Measurements from ENCODE around the gene DCDC1. TPM values are rescaled to one million over a fixed set of nuclear protein-coding genes. Genes with fewer than 3 reads are reported as not detected.

DCDC1 gene
- total RNA-seq, 6 experiments from 2014 or later: not detected

GRCh38 chr11:31243706-31244105 lies 125.8 kb downstream of the DCDC1 start:
- H3K4me3 Mint-ChIP-seq: no peak overlapping the region
- H3K9me3 Mint-ChIP-seq: no peaks in the 10 kb centered on the region
- TF ChIP-seq CTCF (IDR thresholded peaks at IDR 0.05): no peak
- no peak for DNase-seq
- no peaks in the 10 kb centered on the region for H3K36me3 Mint-ChIP-seq (ENCODE audit: low read depth)
- H3K27me3 Mint-ChIP-seq (ENCODE audit: insufficient read depth): no peaks in the 10 kb centered on the region
- no peak overlapping the region for H3K27ac Mint-ChIP-seq
- no peaks in the 10 kb centered on the region for H3K4me1 Mint-ChIP-seq (ENCODE audit: low read depth)

GRCh38 chr11:31240340-31240904 lies 129.1 kb downstream of the DCDC1 start:
- H3K4me3 Mint-ChIP-seq: no peak overlapping the region
- H3K36me3 Mint-ChIP-seq (ENCODE audit: low read depth): no peaks in the 10 kb centered on the region
- no peak for DNase-seq
- no peaks in the 10 kb centered on the region for H3K9me3 Mint-ChIP-seq
- no peaks in the 10 kb centered on the region for H3K4me1 Mint-ChIP-seq (ENCODE audit: low read depth)
- no peak overlapping the region for H3K27ac Mint-ChIP-seq
- no peaks in the 10 kb centered on the region for H3K27me3 Mint-ChIP-seq (ENCODE audit: insufficient read depth)
- TF ChIP-seq CTCF (IDR thresholded peaks at IDR 0.05): peak; percentile 74

GRCh38 chr11:31237819-31238760 lies 131.4 kb downstream of the DCDC1 start:
- no peak for DNase-seq
- no peak overlapping the region for H3K4me3 Mint-ChIP-seq
- no peak for TF ChIP-seq CTCF (IDR thresholded peaks at IDR 0.05)
- H3K27me3 Mint-ChIP-seq (ENCODE audit: insufficient read depth): no peaks in the 10 kb centered on the region
- H3K9me3 Mint-ChIP-seq: no peaks in the 10 kb centered on the region
- H3K36me3 Mint-ChIP-seq (ENCODE audit: low read depth): no peaks in the 10 kb centered on the region
- no peak overlapping the region for H3K27ac Mint-ChIP-seq
- no peaks in the 10 kb centered on the region for H3K4me1 Mint-ChIP-seq (ENCODE audit: low read depth)

GRCh38 chr11:31236143-31236542 lies 133.4 kb downstream of the DCDC1 start:
- Mint-ChIP-seq H3K27ac (no peak overlapping the region), H3K4me3 (no peak overlapping the region), H3K36me3 (ENCODE audit: low read depth) (no peaks in the 10 kb centered on the region), H3K4me1 (ENCODE audit: low read depth) (no peaks in the 10 kb centered on the region), H3K9me3 (no peaks in the 10 kb centered on the region), H3K27me3 (ENCODE audit: insufficient read depth) (no peaks in the 10 kb centered on the region)
- peak; percentile 56 for TF ChIP-seq CTCF (IDR thresholded peaks at IDR 0.05)
- DNase-seq: no peak

GRCh38 chr11:31233425-31233824 lies 136.1 kb downstream of the DCDC1 start:
- peak; percentile 51; the same call in 1 of the 2 replicates for TF ChIP-seq CTCF (IDR thresholded peaks at IDR 0.05)
- DNase-seq: no peak
- Mint-ChIP-seq H3K9me3 (no peaks in the 10 kb centered on the region), H3K4me3 (no peak overlapping the region), H3K36me3 (ENCODE audit: low read depth) (no peaks in the 10 kb centered on the region), H3K4me1 (ENCODE audit: low read depth) (no peaks in the 10 kb centered on the region), H3K27me3 (ENCODE audit: insufficient read depth) (no peaks in the 10 kb centered on the region), H3K27ac (no peak overlapping the region)
